ENCODE results near the gene CCDC68.
"Not testable (repeated sequence)": the region's sequence is repeated elsewhere in the genome, so short reads cannot be mapped to it uniquely, and the experiment has no call there.

CCDC68 gene

DNA sequence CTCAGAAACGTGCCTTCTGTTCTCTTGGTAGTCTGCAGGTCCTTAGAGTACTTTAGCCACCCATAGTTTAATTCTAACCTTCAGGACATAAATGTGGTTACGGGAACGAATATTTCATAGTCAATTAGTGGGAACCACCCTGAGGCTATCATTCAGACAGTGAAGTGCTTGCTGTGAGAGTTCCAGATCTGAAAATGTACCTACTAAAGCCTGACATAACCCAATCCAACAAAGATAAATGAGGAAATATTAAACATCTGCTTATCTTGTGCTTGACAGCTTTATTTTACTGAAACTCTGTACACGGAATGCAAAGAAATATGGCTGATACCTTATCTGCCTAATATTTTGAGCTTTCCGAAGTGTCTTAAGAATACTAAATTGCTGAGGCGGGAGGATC lies 88.0 kb downstream of the CCDC68 start:
- DNase-seq, result no peak

DNA sequence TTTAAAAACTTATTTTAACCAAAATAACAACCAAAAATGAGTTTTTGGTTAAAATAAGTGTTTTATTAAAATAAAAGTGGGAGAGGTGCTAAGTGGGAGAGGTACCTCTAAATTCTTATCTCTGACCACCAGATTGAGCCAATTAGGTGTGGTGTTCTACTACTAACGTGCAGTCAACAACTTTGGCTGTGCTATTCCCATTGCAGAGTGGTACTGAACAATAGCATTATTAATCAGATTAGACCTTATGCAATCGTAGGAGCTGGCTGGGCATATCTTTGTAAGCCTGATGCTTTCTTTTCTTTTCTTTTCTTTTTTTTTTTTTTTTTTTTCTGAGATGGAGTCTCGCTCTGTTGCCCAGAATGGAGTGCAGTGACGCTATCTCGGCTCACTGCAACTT lies 92.1 kb downstream of the CCDC68 start:
- DNase-seq, result no peak

DNA sequence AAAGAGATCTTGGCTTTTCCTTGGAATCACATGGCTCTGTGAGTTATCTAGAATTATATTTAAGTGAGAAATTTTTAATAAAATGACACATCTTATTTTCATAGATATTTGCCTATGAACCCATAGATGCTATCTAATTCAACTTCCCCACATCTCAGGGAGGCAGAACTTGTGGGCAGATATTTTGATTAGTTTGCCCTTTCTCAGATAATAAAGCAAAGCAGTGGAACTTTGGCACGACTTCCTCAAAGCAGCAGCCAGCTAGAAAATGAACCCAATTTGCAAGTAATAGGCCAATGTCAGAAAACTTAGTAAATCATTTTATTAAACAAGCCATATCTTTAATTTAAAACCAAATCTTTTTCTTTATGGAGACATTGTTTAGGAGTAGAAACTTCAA lies 98.3 kb downstream of the CCDC68 start:
- no peak for DNase-seq

DNA sequence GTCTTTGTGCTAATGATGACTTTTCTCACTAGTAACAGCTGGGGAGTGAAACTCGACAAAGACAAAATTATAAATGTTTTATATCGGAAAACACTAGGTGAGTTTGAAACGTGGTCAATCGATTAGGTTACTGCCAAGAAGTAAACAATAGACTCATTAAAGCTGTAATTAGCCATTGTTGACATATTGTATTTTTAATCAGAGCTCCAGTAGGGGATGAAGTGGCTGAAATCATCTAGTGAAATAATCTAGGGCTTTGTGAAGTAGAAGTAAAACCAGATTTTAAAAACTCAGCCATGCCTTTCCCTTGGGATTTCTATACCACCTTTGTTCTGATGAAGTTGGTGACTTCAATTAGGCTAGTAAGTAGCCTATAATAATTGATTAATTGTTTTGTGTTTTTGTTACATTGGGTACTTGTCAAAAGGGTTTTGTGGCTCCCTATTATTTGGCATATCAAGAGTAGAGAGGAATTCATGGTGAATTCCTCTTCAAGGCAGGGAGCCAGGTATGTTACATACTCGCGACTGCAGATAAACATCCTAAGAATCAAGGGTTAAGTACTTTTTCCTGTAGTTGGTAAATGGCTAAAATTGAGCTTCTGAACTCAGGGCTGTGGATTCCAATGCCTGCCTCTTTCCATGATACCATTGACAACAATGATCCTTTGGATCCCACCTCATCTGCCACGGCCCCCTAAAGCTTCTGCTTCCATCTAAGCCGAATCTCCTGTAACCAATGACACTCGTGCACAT lies 99.4 kb downstream of the CCDC68 start:
- no peak for DNase-seq

DNA sequence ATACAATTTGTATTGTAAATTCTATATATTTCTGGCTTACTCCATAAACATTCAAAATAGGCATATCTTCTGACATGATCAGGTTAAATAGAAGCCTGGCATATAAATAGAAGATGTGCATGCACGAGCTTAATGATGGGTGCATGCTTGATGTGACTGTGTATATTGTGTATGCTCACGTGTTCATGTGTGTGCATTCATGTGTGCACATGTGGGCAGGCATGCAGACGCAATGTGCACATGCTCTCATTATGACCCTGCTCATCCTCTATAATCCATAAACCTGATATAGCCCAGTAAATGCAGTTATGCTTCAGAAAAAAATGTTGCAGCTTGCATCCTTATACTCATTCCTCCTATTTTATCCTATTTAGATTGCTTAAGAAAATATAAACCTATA lies 101.8 kb downstream of the CCDC68 start:
- DNase-seq, result no peak

DNA sequence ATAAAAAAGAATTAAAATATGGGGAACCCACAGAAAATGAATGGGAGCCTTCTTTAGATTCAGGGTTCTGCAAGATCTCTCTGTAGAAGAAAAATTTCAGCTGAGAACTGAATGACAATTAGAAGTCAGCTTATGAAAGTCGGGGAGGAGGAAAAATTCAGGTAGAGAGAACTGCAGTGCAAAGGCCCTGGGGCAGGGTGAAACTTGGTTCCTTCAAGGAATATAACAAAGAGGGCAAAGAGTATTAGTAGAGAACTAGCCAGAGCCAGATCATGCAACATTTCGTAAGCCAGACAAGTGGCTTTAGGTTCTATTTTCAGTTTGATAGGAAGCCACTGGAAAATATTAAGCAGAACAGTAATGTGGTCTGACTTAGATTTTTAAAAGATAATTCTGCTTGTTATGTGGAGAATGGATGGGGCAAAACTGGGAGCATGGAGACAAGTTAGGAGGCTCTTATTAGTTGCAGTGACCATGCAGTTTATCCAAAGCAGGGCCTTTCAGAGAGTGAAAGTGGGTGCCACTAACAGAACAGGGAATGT lies 103.1 kb downstream of the CCDC68 start:
- no peak for DNase-seq

DNA sequence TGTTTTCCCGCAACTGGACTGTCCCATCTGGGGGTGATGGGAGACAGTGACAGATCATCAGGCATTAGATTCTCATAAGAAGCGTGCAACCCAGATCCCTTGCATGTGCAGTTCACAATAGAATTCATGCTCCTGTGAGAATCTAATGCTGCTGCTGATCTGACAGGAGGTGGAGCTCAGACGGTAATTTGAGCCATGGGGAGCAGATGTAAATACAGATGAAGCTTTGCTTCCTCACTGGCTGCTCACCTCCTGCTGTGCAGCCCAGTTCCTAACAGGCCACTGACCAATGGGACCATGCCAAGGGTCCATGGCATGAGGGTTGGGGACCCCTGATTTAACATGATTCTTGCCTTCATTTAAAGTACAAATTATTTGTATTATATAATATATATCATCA lies 104.2 kb downstream of the CCDC68 start:
- DNase-seq, result not testable (repeated sequence)

DNA sequence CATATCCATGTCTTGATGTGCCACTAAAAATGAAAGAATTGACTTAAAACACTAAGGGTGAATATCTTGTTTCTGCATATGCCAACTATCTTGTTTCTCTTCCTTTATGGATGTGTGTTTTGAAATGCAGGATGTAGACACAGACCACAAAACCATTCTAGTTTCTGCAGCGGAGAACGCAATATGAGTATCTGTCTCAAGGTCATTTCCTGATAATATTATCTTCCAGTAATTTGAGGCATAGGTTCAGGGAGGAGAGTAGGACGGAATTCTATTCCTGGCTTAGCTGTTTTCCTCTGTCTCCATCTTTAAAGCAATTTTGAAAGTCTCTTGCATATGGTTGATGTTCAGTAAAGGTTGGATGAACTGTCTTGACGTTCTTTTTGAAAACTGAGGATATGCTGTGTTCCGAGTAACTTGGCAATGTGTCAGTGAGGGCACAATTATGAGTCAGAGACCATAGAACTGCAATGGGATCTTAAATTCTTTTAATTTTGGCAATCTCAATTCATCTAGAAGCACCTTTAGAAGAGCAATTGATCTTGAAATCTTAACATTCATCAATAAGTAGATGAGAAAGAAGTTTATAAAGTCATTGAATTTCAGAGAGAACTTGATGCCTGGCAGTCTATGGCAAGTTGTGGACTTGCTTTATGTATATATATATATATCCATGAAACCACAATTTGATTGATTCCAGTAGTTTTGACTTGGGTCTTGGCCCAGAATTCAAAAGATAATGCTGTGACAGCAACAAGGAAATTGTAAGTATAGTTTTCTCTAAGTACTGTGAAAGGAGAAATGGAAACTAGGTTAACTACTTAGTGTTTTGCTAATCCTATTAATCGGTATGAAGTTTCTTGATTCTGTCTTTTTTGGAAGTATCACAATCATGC lies 106.2 kb downstream of the CCDC68 start:
- DNase-seq, result no peak

Data from cerebellar nuclear complex (tissue), 1 donor.